Motor neuron (in vitro differentiated cells): Measurements from ENCODE around the gene ABLIM2. TPM values are rescaled to one million over a fixed set of nuclear protein-coding genes. Genes with fewer than 3 reads are reported as not detected.

Source experiments
- ATAC-seq, 8 experiments: fragments of 200-7000 bp; cut with Tn5 transposase; replicated peaks in 6 of 8; 2 replicates each; pipeline ENCODE4 v1.8.0; 2021; ENCODE audit warnings: mild to moderate bottlenecking in 8 of 8, moderate library complexity in 8 of 8
- H3K27ac ChIP-seq, 2 donors: fragments of 250-450 bp; sonication (Bioruptor Pico); 2 replicates each; pipeline ENCODE4 v1.9.0; 2021; ENCODE audit warnings: antibody characterized with exemption in 2 of 2, mild to moderate bottlenecking in 2 of 2, moderate library complexity in 1 of 2
- H3K4me1 ChIP-seq, 2 donors: fragments of 250-450 bp; sonication (Bioruptor Pico); replicated peaks in 1 of 2; 2 replicates each; pipeline ENCODE4 v1.6.1; 2021; ENCODE audit warnings: antibody characterized with exemption in 2 of 2, mild to moderate bottlenecking in 2 of 2, moderate library complexity in 1 of 2
- H3K4me3 ChIP-seq, 5 donors: fragments of 250-450 bp; sonication (Bioruptor Pico); 2 replicates each; pipeline ENCODE4 v1.9.0; 2021; ENCODE audit warnings: antibody characterized with exemption in 5 of 5, mild to moderate bottlenecking in 5 of 5, moderate library complexity in 4 of 5
- WGBS, 10 experiments: fragments of 450-650 bp; shearing (Covaris generic); methylation state at CpG; one replicate each; pipeline ENCODE4 v1.0.0; 2022; 5-methylcytosine and 5-hydroxymethylcytosine counted together
- in situ Hi-C, 9 experiments: fragments of 400-800 bp; cut with MboI; loops; one replicate each; pipeline ENCODE4 v1.15.0; 2021; ENCODE audit warnings: low sequenced_read_pairs in 9 of 9, low pct_unique_long_range_greater_than_20kb in 2 of 9; ENCODE audit not compliant: unreplicated experiment in 9 of 9
- total RNA-seq, 8 experiments: library from RNA; unstranded; fragments of 300-600 nt; gene quantifications; 2 replicates each; pipeline versions ENCODE4 v1.2.3 to v1.2.4, GENCODE V29; 2022

The ABLIM2 gene
- total RNA-seq, 8 experiments from 2014 or later: 0.58 to 18.7 (median 6.5) TPM

GRCh38 chr4:8019396-8020365 is 138.9 kb downstream of the ABLIM2 start:
- ATAC-seq: peak; percentile 41 to 91 (median 81)
- WGBS, 10 experiments: 0 to 92% (median 63%) methylated on average over 1 to 14 of the region's 24 CpGs; no CpG with 5 or more reads in 1 of the 10 experiments
- peak overlapping the region in 1 of 2 donors; percentile 58 for H3K27ac ChIP-seq
- in situ Hi-C loops: no loop called here
- no peak overlapping the region for H3K4me3 ChIP-seq
- H3K4me1 ChIP-seq: peaks cover 15 to 28% of the 10 kb centered on the region in 2 donors

GRCh38 chr4:8016527-8016926 is 142.1 kb downstream of the ABLIM2 start:
- H3K4me3 ChIP-seq: no peak overlapping the region

DNA sequence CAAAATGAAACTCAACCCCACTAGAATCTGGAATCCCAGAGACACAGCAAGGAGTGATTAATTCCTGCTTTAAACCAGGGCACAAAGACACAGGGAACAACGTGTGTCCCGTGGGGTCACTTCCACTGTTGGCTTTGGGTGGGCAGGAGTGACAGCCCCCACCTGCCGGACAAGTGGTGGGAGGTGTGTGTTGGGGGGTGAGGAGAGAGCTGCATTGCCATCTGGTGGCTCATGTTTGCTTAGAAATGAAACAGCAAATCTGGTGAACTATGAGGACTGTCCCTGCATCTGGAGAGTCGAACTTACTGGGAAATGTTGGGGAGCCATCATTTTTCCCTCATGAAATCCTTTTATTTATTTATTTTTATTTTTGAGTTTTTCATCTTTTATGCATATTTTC is 143.1 kb downstream of the ABLIM2 start:
- Histone ChIP-seq H3K27ac (no peak overlapping the region), H3K4me3 (no peak overlapping the region), H3K4me1 (peaks cover 22 to 34% of the 10 kb centered on the region in 2 donors)
- 0 to 80% (median 24%) methylated on average over 1 of the region's 4 CpGs; no CpG with 5 or more reads in 2 of the 10 experiments for WGBS, 10 experiments
- in situ Hi-C loops: no loop called here
- peak in 3 of 8 experiments; percentile 54 to 69 (median 68) for ATAC-seq

More at GRCh38 chr4:8016527-8016926, 142.1 kb downstream of the ABLIM2 start:
- 0 to 96% (median 85%) methylated on average over 1 to 10 of the region's 12 CpGs; no CpG with 5 or more reads in 3 of the 10 experiments for WGBS, 10 experiments
- ATAC-seq: no peak
- H3K4me1 ChIP-seq: peaks cover 15 to 26% of the 10 kb centered on the region in 2 donors
- in situ Hi-C loops: no loop called here
- H3K27ac ChIP-seq: no peak overlapping the region

DNA sequence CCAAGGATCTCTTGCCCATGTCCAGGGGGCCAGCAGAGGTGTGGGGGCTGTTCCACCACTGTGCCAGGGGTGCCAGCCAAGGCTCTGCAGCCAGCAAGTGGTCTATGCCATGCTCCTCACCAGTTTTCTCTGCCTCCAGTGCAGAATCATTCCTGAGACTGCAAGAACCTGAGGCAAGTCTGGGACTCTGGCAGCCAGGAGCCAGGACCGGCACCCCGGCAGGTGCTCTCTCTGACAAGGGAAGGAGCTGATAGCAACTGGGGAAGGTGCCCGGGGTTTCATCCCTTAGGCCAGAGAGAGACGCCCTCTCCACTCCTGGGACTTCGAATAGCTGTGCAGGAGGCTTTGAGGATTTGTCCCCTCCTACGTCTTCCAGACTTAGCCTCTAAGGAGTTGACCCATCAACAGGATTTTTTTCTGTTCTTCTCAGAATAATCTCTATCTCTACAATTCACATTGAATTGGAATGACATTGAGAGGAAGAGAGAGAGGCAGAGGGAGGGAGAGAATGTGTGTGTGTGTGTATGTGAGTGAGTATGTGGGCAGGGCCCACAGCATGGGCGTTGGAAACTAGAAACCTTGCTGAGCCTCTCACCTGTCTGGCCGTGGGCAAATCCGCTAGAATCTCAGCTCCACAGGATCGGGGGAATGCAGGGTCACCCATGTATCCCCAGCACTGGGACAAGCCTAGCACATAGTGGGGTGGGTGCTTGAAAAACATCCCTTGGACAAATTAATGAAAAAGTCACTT is 144.5 kb downstream of the ABLIM2 start:
- in situ Hi-C loops: no loop called here
- 33 to 89% (median 60%) methylated on average over 1 to 7 of the region's 10 CpGs; no CpG with 5 or more reads in 3 of the 10 experiments for WGBS, 10 experiments
- ATAC-seq: no peak

DNA sequence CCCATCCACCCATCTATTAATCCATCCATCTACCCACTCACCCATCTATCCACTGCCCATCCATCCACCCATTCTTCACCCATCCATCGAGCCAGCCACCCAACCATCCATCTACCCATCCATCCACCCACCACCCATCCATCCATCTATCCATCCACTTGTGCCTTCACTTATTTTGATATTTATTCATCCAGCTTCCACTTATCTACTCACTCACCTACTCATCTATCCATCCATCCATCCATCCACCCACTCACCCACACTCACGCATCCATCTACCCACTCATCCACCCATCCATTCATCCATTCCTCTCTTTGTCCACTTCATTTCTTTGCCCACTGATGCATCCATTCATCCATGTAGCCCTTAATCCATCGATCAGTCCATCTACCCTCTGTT is 146.1 kb downstream of the ABLIM2 start:
- in situ Hi-C loops: no loop called here
- 44 to 100% (median 87%) methylated on average over 1 to 3 of the region's 3 CpGs; no CpG with 5 or more reads in 1 of the 10 experiments for WGBS, 10 experiments

More for the DNA sequence above, 144.5 kb downstream of the ABLIM2 start:
- Histone ChIP-seq H3K4me3 (no peak overlapping the region), H3K27ac (no peak overlapping the region), H3K4me1 (peaks cover 27 to 38% of the 10 kb centered on the region in 2 donors)

GRCh38 chr4:8010618-8011017 is 148.0 kb downstream of the ABLIM2 start:
- peak overlapping the region in 4 of 5 donors; percentile 11 to 24 (median 18) for H3K4me3 ChIP-seq
- H3K27ac ChIP-seq: peak overlapping the region; percentile 83 to 88
- H3K4me1 ChIP-seq: peaks cover 46% of the 10 kb centered on the region in 2 donors
- peak in 7 of 8 experiments; percentile 32 to 99 (median 99) for ATAC-seq
- WGBS, 10 experiments: 0 to 23% (median 0%) methylated on average over 1 to 9 of the region's 12 CpGs; no CpG with 5 or more reads in 2 of the 10 experiments
- in situ Hi-C loops: no loop called here

More for the DNA sequence above, 146.1 kb downstream of the ABLIM2 start:
- ATAC-seq: no peak
- Histone ChIP-seq H3K4me1 (peaks cover 39 to 47% of the 10 kb centered on the region in 2 donors), H3K4me3 (no peak overlapping the region), H3K27ac (no peak overlapping the region)

GRCh38 chr4:8009710-8010511 is 148.7 kb downstream of the ABLIM2 start:
- in situ Hi-C loops: no loop called here
- WGBS, 10 experiments: 19 to 90% (median 65%) methylated on average over 1 to 15 of the region's 28 CpGs
- peak overlapping the region; percentile 83 to 88 for H3K27ac ChIP-seq
- peaks cover 48 to 49% of the 10 kb centered on the region in 2 donors for H3K4me1 ChIP-seq
- peak in 4 of 8 experiments; percentile 21 to 28 (median 22) for ATAC-seq
- H3K4me3 ChIP-seq: peak overlapping the region in 4 of 5 donors; percentile 11 to 24 (median 18)

GRCh38 chr4:8009097-8009496 is 149.5 kb downstream of the ABLIM2 start:
- Histone ChIP-seq H3K4me1 (peaks cover 48 to 50% of the 10 kb centered on the region in 2 donors), H3K27ac (peak overlapping the region; percentile 24 to 37), H3K4me3 (no peak overlapping the region)
- WGBS, 10 experiments: 0 to 100% (median 84%) methylated on average over 1 to 4 of the region's 5 CpGs; no CpG with 5 or more reads in 3 of the 10 experiments
- in situ Hi-C loops: no loop called here
- no peak for ATAC-seq

DNA sequence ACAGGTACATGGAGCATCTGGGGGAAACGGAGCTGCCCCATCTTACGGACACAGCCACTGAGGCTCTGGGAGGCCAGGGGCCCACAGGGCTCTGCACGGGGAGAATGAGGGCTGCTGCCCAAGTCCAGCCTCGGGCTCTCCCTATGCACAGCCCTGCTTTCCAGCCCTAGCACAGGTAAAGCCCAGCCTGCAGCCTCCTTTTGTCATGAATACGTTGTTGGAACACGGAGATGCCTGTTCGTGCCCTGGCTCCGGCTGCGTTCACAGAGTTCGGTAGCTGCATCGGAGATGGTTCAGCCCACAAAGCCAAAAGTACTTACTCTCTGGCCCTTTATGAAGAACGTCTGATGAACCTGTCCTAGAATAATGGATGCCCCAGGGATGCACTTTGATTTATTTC is 150.2 kb downstream of the ABLIM2 start:
- H3K27ac ChIP-seq: peak overlapping the region; percentile 24 to 37
- in situ Hi-C loops: no loop called here
- H3K4me3 ChIP-seq: no peak overlapping the region
- H3K4me1 ChIP-seq: peaks cover 48 to 53% of the 10 kb centered on the region in 2 donors
- ATAC-seq: no peak
- 43 to 94% (median 82%) methylated on average over 1 to 8 of the region's 12 CpGs; no CpG with 5 or more reads in 3 of the 10 experiments for WGBS, 10 experiments

GRCh38 chr4:8007581-8007980 is 151.0 kb downstream of the ABLIM2 start:
- ATAC-seq: no peak
- Histone ChIP-seq H3K27ac (no peak overlapping the region), H3K4me3 (no peak overlapping the region), H3K4me1 (peaks cover 48 to 53% of the 10 kb centered on the region in 2 donors)
- in situ Hi-C loops: no loop called here
- WGBS, 10 experiments: 80 to 100% (median 89%) methylated on average over 1 to 8 of the region's 11 CpGs; no CpG with 5 or more reads in 4 of the 10 experiments

DNA sequence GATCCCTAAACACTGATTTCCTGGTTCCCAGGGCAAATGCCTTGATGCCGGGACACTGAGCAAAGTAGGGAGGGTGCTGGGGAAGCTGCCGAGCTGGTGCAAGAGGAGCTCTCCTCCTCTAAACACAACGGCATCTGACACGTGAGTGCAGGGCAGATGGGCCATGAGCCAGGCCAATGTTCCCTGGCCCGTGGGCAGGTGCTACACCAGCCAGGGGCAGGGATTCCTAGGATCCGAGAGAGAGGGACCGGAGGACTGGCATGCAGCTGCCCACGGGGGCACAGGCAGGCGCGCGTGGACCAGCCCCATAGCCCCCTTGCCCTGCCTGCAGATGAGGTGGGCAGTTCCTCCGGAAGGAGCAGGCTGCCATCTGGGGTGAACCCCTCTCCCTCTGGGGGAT is 152.1 kb downstream of the ABLIM2 start:
- H3K4me3 ChIP-seq: no peak overlapping the region
- 32 to 87% methylated on average over 3 of the region's 12 CpGs; no CpG with 5 or more reads in 8 of the 10 experiments for WGBS, 10 experiments
- in situ Hi-C loops: no loop called here
- no peak overlapping the region for H3K27ac ChIP-seq
- peaks cover 46 to 50% of the 10 kb centered on the region in 2 donors for H3K4me1 ChIP-seq
- ATAC-seq: no peak

- peaks cover 39 to 44% of the 10 kb centered on the region in 2 donors for H3K4me1 ChIP-seq
- H3K4me3 ChIP-seq: no peak overlapping the region
- peak overlapping the region; percentile 8 to 54 for H3K27ac ChIP-seq
- ATAC-seq: peak in 3 of 8 experiments; percentile 23 to 36 (median 35)
- 0 to 82% (median 45%) methylated on average over 1 to 3 of the region's 10 CpGs; no CpG with 5 or more reads in 6 of the 10 experiments for WGBS, 10 experiments
- in situ Hi-C loops: no loop called here
Measured at GRCh38 chr4:8005814-8006215, 152.8 kb downstream of the ABLIM2 start.
